Esophagus squamous epithelium (tissue), 5 donors: ENCODE data around the gene TLR6. TPM values are rescaled to one million over a fixed set of nuclear protein-coding genes. Genes with fewer than 3 reads are reported as not detected.

Experiments
- DNase-seq: peaks from one replicate; lab custom pipeline; 2025; lab: John Stamatoyannopoulos, UW
- H3K27ac ChIP-seq, 4 donors: fragments of 200-600 bp; sonication (generic); one replicate each; pipeline ENCODE4 v1.5.1; 2016 to 2019; ENCODE audit warnings: mild to moderate bottlenecking in 1 of 4
- H3K27me3 ChIP-seq, 4 donors: fragments of 200-600 bp; sonication (generic); 1 replicate in 3 of 4; 2 replicates in 1 of 4; pipeline versions ENCODE4 v1.5.1 to v1.6.0; 2017 to 2021; ENCODE audit warnings: antibody characterized with exemption in 1 of 4
- H3K36me3 ChIP-seq, 3 donors: fragments of 200-600 bp; sonication (generic); one replicate each; pipeline ENCODE4 v1.5.1; 2016 to 2019
- H3K4me1 ChIP-seq, 3 donors: fragments of 200-600 bp; sonication (generic); one replicate each; pipeline ENCODE4 v1.5.1; 2017 to 2019
- H3K4me3 ChIP-seq, 4 donors: fragments of 200-600 bp; sonication (generic); 1 replicate in 3 of 4; 2 replicates in 1 of 4; pipeline ENCODE4 v1.5.1; 2016 to 2019; ENCODE audit warnings: mild to moderate bottlenecking in 2 of 4, moderate library complexity in 1 of 4
- H3K9me3 ChIP-seq, 3 donors: fragments of 200-600 bp; sonication (generic); one replicate each; pipeline ENCODE4 v1.5.1; 2016 to 2019
- POLR2A ChIP-seq, 4 donors: fragments of 450-650 bp; IDR thresholded peaks; one replicate each; pipeline ENCODE4 v1.6.1; 2017; ENCODE audit warnings: antibody characterized with exemption in 4 of 4, mild to moderate bottlenecking in 4 of 4, moderate library complexity in 3 of 4
- WGBS, 2 donors: methylation state at CpG; one replicate each; pipeline ENCODE4 v1.1.5; 2018; 5-methylcytosine and 5-hydroxymethylcytosine counted together
- intact Hi-C: fragments of 100-400 bp; cut with DNase I; formaldehyde crosslinking; loops from one replicate; pipeline ENCODE4 v1.15.0; 2022
- total RNA-seq, 4 donors: library from RNA; depleted of rRNA; stranded (reverse); fragments of >200 nt; gene quantifications; one replicate each; pipeline ENCODE4 v1.1.0, GENCODE V29; 2016
- TF ChIP-seq, protein P1 (sequence below), 6 experiments: fragments of 450-650 bp in 4 of 6; fragments of 200-600 bp in 2 of 6; sonication (generic) in 2 of 6; IDR thresholded peaks; one replicate each; pipeline ENCODE4 v1.5.1; 2016 to 2019; ENCODE audit warnings: antibody characterized with exemption in 6 of 6, mild to moderate bottlenecking in 4 of 6, moderate library complexity in 4 of 6
- donor health status: DM: yes; HTN: yes; CAD: no.

Gene TLR6
- total RNA-seq, 4 donors from 2014 or later: 1.1 to 3.3 (median 2.5) TPM

DNA sequence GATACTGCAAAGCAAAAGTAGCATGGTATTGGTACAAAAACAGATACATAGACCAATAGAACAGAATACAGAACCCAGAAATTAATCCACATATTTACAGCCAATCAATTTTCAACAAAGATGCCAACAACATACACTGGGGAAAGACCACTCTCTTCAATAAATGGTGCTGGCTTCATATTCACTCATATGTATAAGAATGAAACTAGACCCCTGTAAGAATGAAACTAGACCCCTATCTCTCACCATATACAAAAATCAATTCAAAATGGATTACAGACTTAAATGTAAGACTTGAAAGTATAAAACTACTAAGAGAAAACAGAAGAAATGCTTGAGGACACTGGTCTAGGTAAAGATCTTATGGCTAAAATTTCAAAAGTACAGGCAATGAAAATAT lies 19.3 kb downstream of the TLR6 start:
- Histone ChIP-seq H3K4me3 (no peak overlapping the region), H3K9me3 (peaks cover 0 to 5% (median 0%) of the 10 kb centered on the region in 3 donors), H3K27ac (no peak overlapping the region), H3K27me3 (no peaks in the 10 kb centered on the region), H3K36me3 (no peaks in the 10 kb centered on the region), H3K4me1 (no peaks in the 10 kb centered on the region)
- no peak for DNase-seq
- intact Hi-C loops: no loop called here
- TF ChIP-seq POLR2A (IDR thresholded peaks at IDR 0.05): no peak
- TF ChIP-seq, protein P1, sequence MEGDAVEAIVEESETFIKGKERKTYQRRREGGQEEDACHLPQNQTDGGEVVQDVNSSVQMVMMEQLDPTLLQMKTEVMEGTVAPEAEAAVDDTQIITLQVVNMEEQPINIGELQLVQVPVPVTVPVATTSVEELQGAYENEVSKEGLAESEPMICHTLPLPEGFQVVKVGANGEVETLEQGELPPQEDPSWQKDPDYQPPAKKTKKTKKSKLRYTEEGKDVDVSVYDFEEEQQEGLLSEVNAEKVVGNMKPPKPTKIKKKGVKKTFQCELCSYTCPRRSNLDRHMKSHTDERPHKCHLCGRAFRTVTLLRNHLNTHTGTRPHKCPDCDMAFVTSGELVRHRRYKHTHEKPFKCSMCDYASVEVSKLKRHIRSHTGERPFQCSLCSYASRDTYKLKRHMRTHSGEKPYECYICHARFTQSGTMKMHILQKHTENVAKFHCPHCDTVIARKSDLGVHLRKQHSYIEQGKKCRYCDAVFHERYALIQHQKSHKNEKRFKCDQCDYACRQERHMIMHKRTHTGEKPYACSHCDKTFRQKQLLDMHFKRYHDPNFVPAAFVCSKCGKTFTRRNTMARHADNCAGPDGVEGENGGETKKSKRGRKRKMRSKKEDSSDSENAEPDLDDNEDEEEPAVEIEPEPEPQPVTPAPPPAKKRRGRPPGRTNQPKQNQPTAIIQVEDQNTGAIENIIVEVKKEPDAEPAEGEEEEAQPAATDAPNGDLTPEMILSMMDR (IDR thresholded peaks at IDR 0.05): no peak

DNA sequence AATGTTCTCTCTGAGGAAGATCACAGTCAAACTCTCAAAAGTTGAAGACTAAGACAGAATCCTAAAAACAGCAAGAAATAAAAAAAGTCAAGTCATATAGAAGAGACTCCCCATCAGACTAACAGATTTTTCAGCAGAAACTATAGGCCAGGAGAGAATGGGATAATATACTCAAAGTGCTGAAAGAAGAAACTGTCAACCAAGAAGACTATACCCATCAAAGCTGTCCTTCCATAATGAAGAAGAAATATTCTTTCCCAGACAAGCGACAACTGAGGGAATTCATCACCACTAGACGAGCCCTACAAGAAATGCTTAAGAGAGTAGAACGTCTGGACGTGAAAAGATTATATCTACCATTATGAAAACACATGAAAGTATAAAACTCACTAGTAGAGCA lies 22.0 kb downstream of the TLR6 start:
- intact Hi-C loops: no loop called here
- Histone ChIP-seq H3K36me3 (no peaks in the 10 kb centered on the region), H3K4me1 (no peaks in the 10 kb centered on the region), H3K27ac (no peak overlapping the region), H3K27me3 (no peaks in the 10 kb centered on the region), H3K4me3 (no peak overlapping the region), H3K9me3 (peaks cover 0 to 5% (median 0%) of the 10 kb centered on the region in 3 donors)
- no peak for DNase-seq
- WGBS, 2 donors: 86 to 96% methylated on average over 4 of the region's 4 CpGs
- TF ChIP-seq, protein P1 (IDR thresholded peaks at IDR 0.05): no peak
- no peak for TF ChIP-seq POLR2A (IDR thresholded peaks at IDR 0.05)

DNA sequence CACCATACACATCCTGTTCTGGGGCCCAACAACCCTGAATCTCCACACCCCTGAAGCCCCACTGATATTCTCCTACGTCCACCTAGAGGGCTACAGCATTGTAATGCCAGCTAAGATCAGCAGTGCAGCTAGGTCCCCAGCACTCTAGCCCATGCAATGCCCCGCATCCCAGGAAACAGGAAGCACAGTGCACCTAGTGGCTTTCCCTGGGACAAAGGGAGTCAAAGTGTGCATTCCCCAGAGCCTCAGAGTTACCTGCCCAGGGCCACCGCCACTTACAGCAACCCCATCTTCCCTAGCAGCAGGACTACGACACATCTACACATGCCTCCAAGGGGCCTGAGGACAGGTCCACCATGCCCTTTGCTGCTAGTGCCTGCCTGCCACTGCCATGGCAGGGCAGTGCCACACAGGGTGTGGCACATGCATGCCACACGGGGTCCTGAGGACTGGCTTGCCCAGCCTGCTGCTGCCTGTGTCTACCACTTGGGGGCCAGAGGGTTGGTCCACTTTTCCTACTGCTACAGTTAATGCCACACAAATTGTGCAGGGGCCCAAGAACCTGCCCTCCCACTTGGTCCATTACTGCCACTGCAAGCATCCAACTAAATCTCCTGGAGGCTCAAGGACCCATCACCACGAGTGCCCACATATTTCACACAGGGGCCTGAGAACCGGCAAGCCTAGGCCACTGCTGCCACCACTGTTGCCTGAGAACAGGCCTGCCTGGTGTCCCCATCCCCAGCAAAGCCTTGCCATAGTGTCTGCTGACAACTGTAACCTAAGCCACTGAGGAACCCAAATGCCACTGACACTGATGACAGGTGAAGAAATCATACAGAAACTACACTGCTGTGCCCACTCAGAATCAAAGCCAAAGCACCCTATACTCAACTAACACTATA lies 23.7 kb downstream of the TLR6 start:
- Histone ChIP-seq H3K36me3 (no peaks in the 10 kb centered on the region), H3K4me1 (no peaks in the 10 kb centered on the region), H3K9me3 (peaks cover 0 to 5% (median 0%) of the 10 kb centered on the region in 3 donors), H3K27me3 (no peaks in the 10 kb centered on the region), H3K27ac (no peak overlapping the region), H3K4me3 (no peak overlapping the region)
- TF ChIP-seq POLR2A (IDR thresholded peaks at IDR 0.05): no peak
- TF ChIP-seq, protein P1 (IDR thresholded peaks at IDR 0.05): peak in 1 of 6 experiments; percentile 11
- intact Hi-C loops: no loop called here
- WGBS, 2 donors: 92 to 96% methylated on average over 4 to 6 of the region's 7 CpGs
- no peak for DNase-seq

DNA sequence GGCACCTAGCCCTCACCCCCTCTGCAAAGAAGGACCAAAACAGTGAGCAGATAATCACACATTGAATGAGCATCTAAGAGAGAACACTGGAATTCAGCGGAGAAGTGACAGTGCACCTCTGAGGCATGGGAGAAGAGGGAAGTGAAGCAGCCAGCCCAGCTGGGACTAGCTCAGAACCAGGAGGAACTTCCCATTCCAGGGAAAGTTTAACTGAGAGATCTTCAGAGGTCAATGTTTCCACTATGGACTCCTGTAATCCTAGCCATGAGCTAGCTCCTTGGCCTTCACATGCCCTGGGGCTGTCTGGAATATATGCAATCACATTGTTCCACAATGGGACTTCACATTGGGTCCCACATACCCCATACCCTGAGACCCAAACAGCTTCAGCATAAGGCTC lies 24.4 kb downstream of the TLR6 start:
- H3K27ac ChIP-seq: no peak overlapping the region
- intact Hi-C loops: no loop called here
- 89 to 100% methylated on average over 1 of the region's 1 CpG for WGBS, 2 donors
- TF ChIP-seq, protein P1 (IDR thresholded peaks at IDR 0.05): no peak
- TF ChIP-seq POLR2A (IDR thresholded peaks at IDR 0.05): no peak
- DNase-seq: no peak
- H3K4me1 ChIP-seq: no peaks in the 10 kb centered on the region
- H3K4me3 ChIP-seq: no peak overlapping the region
- no peaks in the 10 kb centered on the region for H3K27me3 ChIP-seq
- H3K9me3 ChIP-seq: peaks cover 0 to 5% (median 0%) of the 10 kb centered on the region in 3 donors
- no peaks in the 10 kb centered on the region for H3K36me3 ChIP-seq

DNA sequence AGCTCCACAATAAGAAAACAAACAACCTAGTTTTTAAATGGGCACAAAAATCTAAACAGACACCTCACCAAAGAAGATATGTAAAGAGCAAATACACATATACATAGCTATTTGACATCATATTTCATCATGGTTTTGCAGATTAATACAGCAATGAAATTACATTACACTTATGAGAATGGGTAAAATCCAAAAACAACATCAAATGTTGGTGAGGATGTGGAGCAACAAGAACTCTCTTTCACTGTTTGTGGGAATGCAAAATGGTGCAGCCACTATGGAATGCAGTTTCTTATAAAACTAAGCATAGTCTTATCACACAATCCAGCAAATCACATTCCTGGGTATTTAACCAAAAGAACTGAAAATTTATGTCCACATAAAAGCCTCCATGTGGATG lies 25.0 kb downstream of the TLR6 start:
- TF ChIP-seq, protein P1 (IDR thresholded peaks at IDR 0.05): no peak
- no peak for TF ChIP-seq POLR2A (IDR thresholded peaks at IDR 0.05)
- no peak for DNase-seq

More for the DNA sequence above, 25.0 kb downstream of the TLR6 start:
- Histone ChIP-seq H3K4me3 (no peak overlapping the region), H3K27me3 (no peaks in the 10 kb centered on the region), H3K9me3 (peaks cover 0 to 5% (median 0%) of the 10 kb centered on the region in 3 donors), H3K27ac (no peak overlapping the region), H3K4me1 (no peaks in the 10 kb centered on the region), H3K36me3 (no peaks in the 10 kb centered on the region)
- intact Hi-C loops: no loop called here
